Stimulated activated naive CD8-positive, alpha-beta T cell treated with anti-CD3 and anti-CD28 coated beads, Interleukin-15, Interleukin-2, amounts not matched to agents 100 ng/mL and 50 ng/mL, for 24 hours (primary cell): ENCODE measurements around the gene MTX3.

ENCODE experiments used
- H3K27ac Mint-ChIP-seq: one replicate; pipeline ENCODE4 v1.8.0; 2021; ENCODE audit warnings: mild to moderate bottlenecking, mixed read lengths
- H3K27me3 Mint-ChIP-seq: one replicate; pipeline ENCODE4 v1.8.0; 2021; ENCODE audit warnings: mixed read lengths
- H3K36me3 Mint-ChIP-seq: one replicate; pipeline ENCODE4 v1.8.0; 2021; ENCODE audit warnings: low read depth, mixed read lengths
- H3K4me1 Mint-ChIP-seq: one replicate; pipeline ENCODE4 v1.8.0; 2021; ENCODE audit warnings: low read depth, mixed read lengths
- H3K4me3 Mint-ChIP-seq: one replicate; pipeline ENCODE4 v1.8.0; 2021; ENCODE audit warnings: mild to moderate bottlenecking, mixed read lengths
- H3K9me3 Mint-ChIP-seq: one replicate; pipeline ENCODE4 v1.8.0; 2021; ENCODE audit warnings: mixed read lengths

Gene MTX3

DNA sequence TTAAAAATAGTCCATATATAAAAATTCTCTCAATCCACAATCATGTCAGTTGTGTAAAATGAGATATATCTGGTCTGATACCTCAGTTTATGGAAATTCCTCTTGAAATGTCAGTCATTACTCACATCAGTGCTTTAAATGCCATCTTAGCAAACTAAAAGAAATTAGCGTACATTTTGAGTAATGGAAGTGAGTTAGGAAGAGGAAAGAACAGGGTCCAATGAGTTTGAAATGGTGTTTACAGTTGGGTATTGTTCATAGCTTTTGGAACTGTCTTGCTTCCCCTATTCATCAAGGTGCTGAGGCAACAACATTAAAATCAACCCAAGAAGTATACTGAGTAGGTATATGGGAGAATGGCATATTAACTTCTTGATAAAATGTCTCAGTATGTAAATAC lies 8.7 kb upstream of the MTX3 start:
- Mint-ChIP-seq H3K36me3 (peaks cover 25% of the 10 kb centered on the region), H3K27ac (no peak overlapping the region), H3K27me3 (peaks cover 4% of the 10 kb centered on the region), H3K4me1 (peaks cover 21% of the 10 kb centered on the region), H3K9me3 (no peaks in the 10 kb centered on the region), H3K4me3 (no peak overlapping the region)

DNA sequence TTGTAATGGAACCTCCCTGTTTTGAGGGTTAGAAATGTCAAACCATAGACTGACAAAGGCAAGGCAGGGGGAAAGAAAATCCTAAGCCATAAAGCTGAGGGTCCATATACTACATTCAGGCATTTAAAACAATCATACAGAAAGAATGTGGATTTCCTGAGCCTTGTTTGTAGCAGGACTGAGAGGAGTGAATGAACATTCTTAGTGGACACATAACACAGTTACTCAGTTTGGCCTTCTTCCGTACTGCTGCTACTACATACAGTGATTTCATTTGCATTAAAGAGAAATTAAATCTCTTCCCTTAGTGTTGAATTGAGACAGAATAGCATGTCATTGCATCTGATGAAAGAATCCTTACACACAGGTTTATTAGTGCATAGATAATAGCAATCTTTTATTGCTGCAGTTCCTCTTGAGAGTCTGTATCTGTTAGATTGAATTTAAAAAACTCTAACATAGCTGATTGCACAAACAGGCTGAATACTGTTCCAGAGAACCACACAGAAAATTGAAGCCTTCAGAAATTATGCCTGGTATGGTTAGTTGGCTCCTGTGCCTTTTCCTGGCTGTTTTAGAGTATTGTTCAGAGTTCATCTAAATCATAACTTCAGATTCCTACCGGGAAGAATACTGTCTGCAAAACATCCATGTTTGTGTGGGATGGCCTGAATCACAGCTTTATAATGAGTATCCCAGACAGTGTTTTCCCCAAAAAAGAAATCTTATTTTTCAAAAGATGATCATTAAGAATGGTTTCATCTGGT lies 2.0 kb upstream of the MTX3 start:
- Mint-ChIP-seq H3K27me3 (peaks cover 4% of the 10 kb centered on the region), H3K9me3 (no peaks in the 10 kb centered on the region), H3K27ac (no peak overlapping the region), H3K4me1 (peaks cover 57% of the 10 kb centered on the region), H3K36me3 (peaks cover 26% of the 10 kb centered on the region), H3K4me3 (peak overlapping the region; percentile 63)

DNA sequence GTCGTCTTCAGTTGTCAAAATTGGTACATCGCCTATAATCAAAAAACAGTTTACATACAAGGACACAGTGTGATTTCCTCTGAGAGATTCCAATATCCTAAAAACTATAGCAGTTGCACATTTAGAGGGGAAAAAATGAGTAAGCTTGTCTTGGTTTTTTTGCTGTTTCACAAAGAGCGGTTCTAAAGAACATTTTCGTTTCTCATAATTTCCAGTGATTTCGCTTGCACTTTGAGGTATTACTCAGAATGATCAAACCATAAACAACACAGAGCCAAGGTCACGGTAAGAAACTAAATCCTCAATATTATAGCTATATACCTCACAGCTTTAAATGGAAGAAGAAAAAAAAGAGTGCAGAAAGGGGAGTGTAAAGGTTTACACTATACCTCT lies 861 bp downstream of the MTX3 start:
- H3K4me1 Mint-ChIP-seq = peaks cover 76% of the 10 kb centered on the region
- peak overlapping the region; percentile 88 for H3K4me3 Mint-ChIP-seq
- peak overlapping the region; percentile 96 for H3K27ac Mint-ChIP-seq
- no peaks in the 10 kb centered on the region for H3K9me3 Mint-ChIP-seq
- peaks cover 45% of the 10 kb centered on the region for H3K36me3 Mint-ChIP-seq
- peaks cover under 1% of the 10 kb centered on the region for H3K27me3 Mint-ChIP-seq

DNA sequence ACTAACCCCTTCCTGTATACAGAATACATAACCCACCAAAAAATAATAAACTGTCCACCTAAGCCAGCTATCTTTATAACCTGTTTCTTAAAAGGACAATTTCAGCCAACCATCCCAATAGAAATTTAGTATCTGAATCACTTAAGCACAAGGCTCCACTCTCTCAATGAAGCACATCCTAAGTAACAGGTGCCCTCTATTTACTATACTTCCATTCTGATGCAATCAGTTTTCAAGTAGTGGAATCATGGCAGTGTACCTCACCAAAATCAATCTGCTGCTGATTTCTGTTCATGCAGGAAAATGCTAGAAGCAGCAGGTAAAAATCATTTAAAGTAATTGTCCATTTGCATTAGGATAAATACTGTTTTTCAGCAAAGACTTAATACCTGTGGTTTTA lies 4.8 kb downstream of the MTX3 start:
- H3K27ac Mint-ChIP-seq = peak overlapping the region; percentile 88
- H3K4me3 Mint-ChIP-seq = peak overlapping the region; percentile 52
- H3K36me3 Mint-ChIP-seq = peaks cover 75% of the 10 kb centered on the region
- H3K9me3 Mint-ChIP-seq = no peaks in the 10 kb centered on the region
- no peaks in the 10 kb centered on the region for H3K27me3 Mint-ChIP-seq
- peaks cover 88% of the 10 kb centered on the region for H3K4me1 Mint-ChIP-seq

DNA sequence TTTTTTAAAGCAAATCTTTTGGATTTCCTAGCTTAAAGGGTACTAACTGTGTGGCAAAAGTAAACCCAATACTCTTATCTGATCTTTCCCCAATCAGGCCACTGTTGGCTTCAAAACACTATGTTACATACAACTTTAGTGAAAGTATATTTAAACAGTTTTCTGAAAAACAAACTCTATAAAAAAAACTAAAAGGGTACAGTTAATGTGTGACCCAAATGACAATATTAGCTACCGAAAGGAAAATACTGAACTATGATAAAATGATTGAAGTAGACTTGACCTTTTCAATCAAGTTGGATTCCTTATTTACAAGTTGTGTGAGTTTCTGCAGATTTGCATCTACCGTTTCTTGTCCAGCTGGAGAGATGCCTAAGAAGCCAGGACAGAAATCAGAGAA lies 5.8 kb downstream of the MTX3 start:
- peaks cover 83% of the 10 kb centered on the region for H3K36me3 Mint-ChIP-seq
- peak overlapping the region; percentile 45 for H3K4me3 Mint-ChIP-seq
- H3K4me1 Mint-ChIP-seq = peaks cover 93% of the 10 kb centered on the region
- H3K27ac Mint-ChIP-seq = peak overlapping the region; percentile 99
- no peaks in the 10 kb centered on the region for H3K27me3 Mint-ChIP-seq
- no peaks in the 10 kb centered on the region for H3K9me3 Mint-ChIP-seq

DNA sequence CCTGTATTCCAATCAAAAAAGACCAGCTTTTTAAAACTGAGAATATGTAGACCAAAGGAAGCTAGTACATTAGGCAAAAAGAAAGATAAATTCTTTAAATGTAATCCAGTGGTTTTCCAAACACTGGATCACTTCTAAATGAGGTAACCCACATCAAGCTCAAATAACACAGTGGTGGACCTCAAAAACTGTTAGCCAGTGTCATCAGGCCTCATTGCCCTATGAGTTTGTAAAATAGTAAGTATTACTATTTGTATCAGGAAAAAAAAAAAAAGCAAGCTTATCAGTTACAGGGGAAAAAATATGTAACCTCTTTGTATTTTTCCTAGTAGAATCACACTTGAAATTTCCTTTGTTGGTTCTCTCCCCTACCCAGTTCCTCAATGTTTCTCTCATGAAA lies 6.7 kb downstream of the MTX3 start:
- peak overlapping the region; percentile 61 for H3K4me3 Mint-ChIP-seq
- H3K27me3 Mint-ChIP-seq = no peaks in the 10 kb centered on the region
- peak overlapping the region; percentile 99 for H3K27ac Mint-ChIP-seq
- H3K9me3 Mint-ChIP-seq = no peaks in the 10 kb centered on the region
- H3K4me1 Mint-ChIP-seq = peaks cover 86% of the 10 kb centered on the region
- peaks cover 85% of the 10 kb centered on the region for H3K36me3 Mint-ChIP-seq

DNA sequence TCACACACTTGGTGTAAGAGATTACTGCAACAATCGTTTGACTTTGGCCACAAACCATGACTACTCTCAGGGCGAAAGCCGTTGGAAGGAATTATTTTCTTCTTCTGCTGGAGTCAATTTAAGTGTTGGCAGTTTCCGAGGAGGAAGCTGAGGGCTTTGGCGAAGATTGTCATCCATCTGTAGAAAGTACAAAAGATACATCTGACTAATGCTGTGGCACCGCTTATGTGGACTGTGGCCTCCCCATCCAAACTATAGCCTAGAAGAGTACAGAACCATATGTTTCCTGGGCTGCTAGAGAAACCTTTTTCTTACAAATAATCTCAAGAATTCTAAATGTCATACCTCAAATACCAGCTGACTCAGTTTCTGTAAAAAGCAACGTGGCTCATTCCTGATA lies 7.4 kb downstream of the MTX3 start:
- no peaks in the 10 kb centered on the region for H3K27me3 Mint-ChIP-seq
- H3K27ac Mint-ChIP-seq = peak overlapping the region; percentile 99
- peaks cover 89% of the 10 kb centered on the region for H3K36me3 Mint-ChIP-seq
- H3K4me3 Mint-ChIP-seq = peak overlapping the region; percentile 61
- H3K9me3 Mint-ChIP-seq = no peaks in the 10 kb centered on the region
- H3K4me1 Mint-ChIP-seq = peaks cover 79% of the 10 kb centered on the region

DNA sequence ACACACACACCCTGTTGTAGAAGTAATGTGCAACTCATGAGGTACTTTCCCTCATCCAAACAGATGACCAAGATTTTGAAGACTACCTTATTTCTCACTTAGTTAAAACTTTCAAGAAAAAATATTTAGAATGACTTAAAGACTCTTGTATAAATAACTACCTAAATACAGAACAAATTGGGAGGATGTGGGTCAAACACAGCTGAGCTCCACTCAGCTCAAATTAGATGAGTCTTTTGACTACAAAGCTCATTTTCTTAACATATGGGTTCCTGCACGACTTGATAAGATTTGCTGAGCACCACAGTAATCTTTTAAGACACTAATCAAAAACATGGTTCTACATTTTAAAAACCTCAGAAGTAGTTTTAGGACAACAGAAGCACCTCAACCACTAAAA lies 8.9 kb downstream of the MTX3 start:
- peak overlapping the region; percentile 64 for H3K27ac Mint-ChIP-seq
- peaks cover 91% of the 10 kb centered on the region for H3K36me3 Mint-ChIP-seq
- peaks cover 66% of the 10 kb centered on the region for H3K4me1 Mint-ChIP-seq
- no peaks in the 10 kb centered on the region for H3K27me3 Mint-ChIP-seq
- H3K9me3 Mint-ChIP-seq = no peaks in the 10 kb centered on the region
- H3K4me3 Mint-ChIP-seq = no peak overlapping the region

DNA sequence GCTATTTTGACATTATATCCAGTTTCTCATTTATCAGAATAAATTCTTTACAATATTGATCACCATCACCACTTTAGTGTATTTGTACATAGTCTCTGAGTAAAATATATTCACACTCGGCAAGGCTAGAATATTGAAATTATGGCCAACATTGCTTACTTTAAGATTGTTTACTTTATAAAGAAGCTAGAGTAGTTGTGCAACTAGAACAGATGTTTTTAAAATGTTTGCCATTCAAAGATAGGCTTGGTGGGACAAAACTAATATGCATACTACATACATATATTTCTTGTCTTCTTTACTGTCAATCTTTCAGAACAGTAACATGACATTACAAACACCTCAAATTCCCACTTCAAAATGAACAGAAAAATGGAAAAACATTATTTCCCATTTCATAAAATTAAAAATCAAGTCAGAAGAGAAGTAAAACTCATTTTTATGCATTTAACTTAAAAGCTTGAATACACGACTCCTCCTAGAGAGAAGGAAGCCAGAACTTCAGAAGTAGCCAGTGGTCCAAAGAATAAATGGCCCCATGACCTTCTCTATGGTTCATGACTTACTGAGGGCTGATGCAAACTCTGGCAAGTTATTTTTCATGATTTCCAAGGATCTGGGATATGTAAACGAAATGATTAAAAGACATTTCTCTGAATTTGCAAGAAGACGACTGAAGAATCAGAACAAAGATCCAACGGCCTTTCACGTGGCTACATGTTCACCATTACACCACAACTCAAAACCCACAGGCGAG lies 14.1 kb downstream of the MTX3 start:
- Mint-ChIP-seq H3K36me3 (peaks cover 59% of the 10 kb centered on the region), H3K4me3 (no peak overlapping the region), H3K27ac (no peak overlapping the region), H3K27me3 (no peaks in the 10 kb centered on the region), H3K4me1 (peaks cover 17% of the 10 kb centered on the region), H3K9me3 (no peaks in the 10 kb centered on the region)

DNA sequence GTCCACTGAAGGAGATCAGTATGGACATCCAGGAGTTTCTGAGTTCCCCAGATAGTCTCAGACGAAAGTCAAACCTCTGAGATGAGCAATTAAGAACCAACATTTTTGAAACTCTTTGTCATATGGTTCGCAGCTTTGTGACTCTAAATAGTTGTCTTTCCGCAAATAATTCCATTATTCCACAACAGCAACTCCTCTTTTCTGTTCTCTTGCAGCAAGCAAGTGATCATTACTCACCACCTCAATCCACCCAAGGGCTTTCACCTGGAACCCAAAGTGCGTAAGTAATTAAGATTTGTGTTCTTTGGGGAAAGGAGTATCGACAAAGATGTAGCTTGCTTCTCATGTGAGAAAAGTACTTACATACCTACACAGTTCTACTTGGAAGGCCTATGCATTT lies 15.6 kb downstream of the MTX3 start:
- no peaks in the 10 kb centered on the region for H3K27me3 Mint-ChIP-seq
- peaks cover 47% of the 10 kb centered on the region for H3K36me3 Mint-ChIP-seq
- H3K4me1 Mint-ChIP-seq = peaks cover 2% of the 10 kb centered on the region
- no peak overlapping the region for H3K4me3 Mint-ChIP-seq
- H3K27ac Mint-ChIP-seq = no peak overlapping the region
- H3K9me3 Mint-ChIP-seq = no peaks in the 10 kb centered on the region

DNA sequence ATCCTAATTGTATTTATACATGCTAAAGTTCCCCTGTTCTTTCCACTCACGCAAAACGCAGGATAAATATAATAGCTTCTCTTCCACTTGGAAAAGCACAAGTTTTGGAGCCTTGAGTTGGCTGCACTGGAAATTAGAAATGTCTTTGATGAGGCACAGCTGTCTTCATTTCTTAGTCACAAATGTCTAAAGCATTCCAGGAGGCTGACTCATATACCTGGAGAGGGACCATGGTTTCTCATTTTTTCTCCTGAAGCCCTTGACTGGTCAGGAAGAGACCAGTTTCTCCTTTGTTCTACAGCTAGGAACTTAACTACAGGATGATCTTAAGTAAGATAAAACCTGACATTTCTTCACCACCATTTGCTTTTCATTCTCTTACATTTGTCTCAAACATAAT lies 16.2 kb downstream of the MTX3 start:
- H3K4me3 Mint-ChIP-seq = no peak overlapping the region
- peaks cover 41% of the 10 kb centered on the region for H3K36me3 Mint-ChIP-seq
- no peak overlapping the region for H3K27ac Mint-ChIP-seq
- H3K9me3 Mint-ChIP-seq = no peaks in the 10 kb centered on the region
- no peaks in the 10 kb centered on the region for H3K4me1 Mint-ChIP-seq
- H3K27me3 Mint-ChIP-seq = no peaks in the 10 kb centered on the region

DNA sequence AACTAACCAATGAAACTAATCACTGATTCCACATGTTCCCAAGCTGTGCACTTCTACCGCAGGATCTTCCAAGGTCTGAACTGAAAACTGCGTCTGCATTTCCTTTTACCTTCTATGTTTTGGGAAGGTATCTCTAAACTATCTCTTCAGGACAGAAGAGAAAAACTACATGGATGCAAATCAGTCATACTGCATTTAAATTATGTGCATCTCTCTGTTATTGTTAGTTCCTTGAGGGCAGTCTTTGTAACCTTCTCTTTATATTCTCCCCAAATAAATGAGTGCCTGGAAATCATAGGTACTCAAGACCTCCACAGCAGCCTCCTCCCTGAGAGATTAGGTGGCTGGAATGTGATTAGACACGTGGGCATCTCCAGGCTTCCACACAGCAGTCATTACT lies 17.1 kb downstream of the MTX3 start:
- Mint-ChIP-seq H3K27ac (no peak overlapping the region), H3K9me3 (no peaks in the 10 kb centered on the region), H3K4me1 (no peaks in the 10 kb centered on the region)

DNA sequence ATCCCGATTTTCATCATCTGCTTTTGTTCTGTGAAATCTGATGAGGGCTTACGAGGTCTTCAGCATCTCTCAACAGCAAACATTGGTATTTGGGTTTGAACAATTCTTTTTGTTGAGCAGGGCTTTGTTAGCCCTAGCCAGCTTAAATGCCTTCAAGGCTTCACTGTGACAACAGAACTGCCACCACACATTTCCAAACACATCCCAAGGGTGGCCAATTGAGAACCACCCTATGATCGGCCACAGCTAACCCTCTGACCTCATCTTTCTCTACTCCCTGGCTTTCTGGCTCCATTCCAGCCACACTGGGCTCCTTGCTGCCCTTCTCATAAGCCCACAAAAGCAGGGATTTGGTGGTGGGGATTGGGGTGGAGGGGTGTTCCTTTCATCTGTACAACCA lies 17.6 kb downstream of the MTX3 start:
- no peaks in the 10 kb centered on the region for H3K27me3 Mint-ChIP-seq
- H3K9me3 Mint-ChIP-seq = no peaks in the 10 kb centered on the region
- no peak overlapping the region for H3K4me3 Mint-ChIP-seq

More for the DNA sequence above, 17.1 kb downstream of the MTX3 start:
- Mint-ChIP-seq H3K27me3 (no peaks in the 10 kb centered on the region), H3K4me3 (no peak overlapping the region), H3K36me3 (peaks cover 35% of the 10 kb centered on the region)

DNA sequence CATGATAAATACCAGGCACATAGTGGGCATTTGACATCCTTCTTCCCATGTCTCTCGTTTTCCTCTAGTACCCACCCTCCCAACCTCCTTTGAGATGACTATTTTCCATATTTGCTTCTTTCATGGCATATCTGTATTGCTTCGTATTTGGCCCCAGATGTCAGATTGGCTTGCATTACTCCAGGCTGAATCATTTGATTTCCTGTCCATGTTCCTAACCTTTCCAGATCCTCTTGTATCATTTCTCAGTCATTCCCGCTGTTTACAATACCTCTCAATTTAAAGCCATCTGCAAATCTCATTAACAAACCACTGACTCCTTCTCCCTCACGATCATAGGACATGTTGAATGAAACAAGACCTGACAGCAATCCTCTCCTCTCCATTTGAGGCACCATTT lies 19.9 kb downstream of the MTX3 start:
- H3K27me3 Mint-ChIP-seq = peaks cover 11% of the 10 kb centered on the region
- peaks cover 12% of the 10 kb centered on the region for H3K36me3 Mint-ChIP-seq
- H3K27ac Mint-ChIP-seq = no peak overlapping the region
- no peak overlapping the region for H3K4me3 Mint-ChIP-seq
- no peaks in the 10 kb centered on the region for H3K4me1 Mint-ChIP-seq
- H3K9me3 Mint-ChIP-seq = no peaks in the 10 kb centered on the region

More for the DNA sequence above, 17.6 kb downstream of the MTX3 start:
- no peaks in the 10 kb centered on the region for H3K4me1 Mint-ChIP-seq
- no peak overlapping the region for H3K27ac Mint-ChIP-seq
- H3K36me3 Mint-ChIP-seq = peaks cover 30% of the 10 kb centered on the region

DNA sequence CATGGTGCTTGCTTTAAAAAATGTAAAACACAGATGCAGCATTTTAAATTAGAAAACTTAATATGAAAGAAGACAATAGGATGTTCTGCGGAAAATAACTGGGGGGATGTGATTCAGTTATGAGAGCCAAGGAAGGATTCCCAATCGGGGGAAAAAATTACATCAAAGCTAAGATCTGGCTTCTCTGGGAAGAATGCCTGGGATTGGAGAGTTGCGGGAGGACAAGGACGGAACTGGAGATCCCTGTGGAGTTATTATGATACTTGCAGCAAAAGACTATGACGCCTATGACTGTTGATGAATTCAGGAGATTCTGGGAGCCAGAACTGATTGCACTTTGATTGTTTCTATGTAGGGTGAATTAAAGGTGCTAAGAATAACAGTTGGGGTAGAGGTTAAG lies 24.6 kb downstream of the MTX3 start:
- H3K4me3 Mint-ChIP-seq = no peak overlapping the region
- H3K27ac Mint-ChIP-seq = no peak overlapping the region
- peaks cover 11% of the 10 kb centered on the region for H3K27me3 Mint-ChIP-seq
- H3K9me3 Mint-ChIP-seq = no peaks in the 10 kb centered on the region
- no peaks in the 10 kb centered on the region for H3K36me3 Mint-ChIP-seq
- peaks cover 30% of the 10 kb centered on the region for H3K4me1 Mint-ChIP-seq
